ENCODE data around the gene PCDHGB4.

GRCh38 chr5:141345327-141345726 lies 42.2 kb upstream of the PCDHGB4 start:
- TF ChIP-seq ZNF384 (IDR thresholded peaks at IDR 0.05; ENCODE audit: borderline replicate concordance, low read depth, low read length) (no peak), CTCF (IDR thresholded peaks at IDR 0.05 in 2 of 3, conservative IDR thresholded peaks at IDR 0.05 in 1 of 3; ENCODE audit: control insufficient read depth in 2 of 3, extremely low read depth in 1 of 3, insufficient read depth in 1 of 3, low read depth in 3 of 3, low read length in 3 of 3) (no peak), SREBF2 (IDR thresholded peaks at IDR 0.05; ENCODE audit: low read length) (no peak)

Data from GM12878 (cell line).